Caco-2 (cell line): Measurements from ENCODE around the gene FABP3. TPM values are rescaled to one million over a fixed set of nuclear protein-coding genes. Genes with fewer than 3 reads are reported as not detected.

Experiments
- BruUV-seq: library from RNA; stranded (reverse); fragments of 400-500 nt; replicated peaks from 2 replicates; lab custom pipeline; 2021; lab: Mats Ljungman, UMichigan
- CTCF ChIA-PET: fragments of 300-600 bp; sonication (Branson Sonifier 250); formaldehyde crosslinking; loops from one replicate; lab custom pipeline; 2022; ENCODE audit warnings: antibody characterized with exemption; lab: Charles Lee
- POLR2A ChIA-PET: fragments of 300-600 bp; sonication (Branson Sonifier 250); formaldehyde crosslinking; loops from one replicate; lab custom pipeline; 2022; ENCODE audit warnings: antibody characterized with exemption; lab: Charles Lee
- DNase-seq, 2 experiments: peaks; one replicate each; pipeline versions ENCODE4 v3.0.0 to v3.0.0-alpha.2; 2020 to 2022
- H3K27me3 ChIP-seq: replicated peaks from 2 replicates; pipeline ENCODE4 v1.6.0; 2011; ENCODE audit warnings: low read length; ENCODE audit not compliant: control insufficient read depth, insufficient read depth
- H3K36me3 ChIP-seq: 2 replicates; pipeline ENCODE4 v1.5.1; 2011; ENCODE audit warnings: low read length; ENCODE audit not compliant: control insufficient read depth, insufficient read depth
- H3K4me1 ChIP-seq: fragments of 250-450 bp; sonication (Bioruptor Pico); 2 replicates; pipeline ENCODE4 v1.5.1; 2020; ENCODE audit warnings: mild to moderate bottlenecking
- H3K4me3 ChIP-seq: 2 replicates; pipeline ENCODE4 v1.5.1; 2011; ENCODE audit warnings: low read depth, mild to moderate bottlenecking, control low read depth, low read length
- H3K9me3 ChIP-seq: fragments of 250-450 bp; sonication (Bioruptor Pico); 2 replicates; pipeline ENCODE4 v1.5.1; 2020; ENCODE audit warnings: mild to moderate bottlenecking, moderate library complexity
- H3K27ac Mint-ChIP-seq: one replicate; pipeline ENCODE4 v1.8.0; 2022; ENCODE audit warnings: mixed read lengths; ENCODE audit not compliant: unreplicated experiment
- H3K27me3 Mint-ChIP-seq: one replicate; pipeline ENCODE4 v1.8.0; 2022; ENCODE audit warnings: mixed read lengths; ENCODE audit not compliant: insufficient read depth, unreplicated experiment
- H3K36me3 Mint-ChIP-seq: one replicate; pipeline ENCODE4 v1.8.0; 2022; ENCODE audit warnings: mild to moderate bottlenecking, mixed read lengths; ENCODE audit not compliant: insufficient read depth, unreplicated experiment
- H3K4me1 Mint-ChIP-seq: one replicate; pipeline ENCODE4 v1.8.0; 2022; ENCODE audit warnings: low read depth, mixed read lengths; ENCODE audit not compliant: unreplicated experiment
- H3K4me3 Mint-ChIP-seq: one replicate; pipeline ENCODE4 v1.8.0; 2022; ENCODE audit warnings: mild to moderate bottlenecking, moderate library complexity, mixed read lengths; ENCODE audit not compliant: unreplicated experiment
- H3K9me3 Mint-ChIP-seq: one replicate; pipeline ENCODE4 v1.8.0; 2022; ENCODE audit warnings: mixed read lengths; ENCODE audit not compliant: unreplicated experiment
- intact Hi-C: fragments of 100-400 bp; cut with micrococcal nuclease; formaldehyde crosslinking; loops from one replicate; pipeline ENCODE4 v1.10.0; 2022; ENCODE audit not compliant: unreplicated experiment
- total RNA-seq: library from RNA; stranded (reverse); gene quantifications from 2 replicates; pipeline ENCODE4 v1.2.3, GENCODE V29; 2022
- TF ChIP-seq, protein P1 (sequence below), 2 experiments: fragments of 200-600 bp in 1 of 2; IDR thresholded peaks; 1 replicate in 1 of 2; 2 replicates in 1 of 2; pipeline versions ENCODE4 v1.5.1 to v1.8.0; 2011 to 2022; ENCODE audit warnings: antibody characterized with exemption in 1 of 2, control low read depth in 1 of 2, inconsistent platforms in 1 of 2, low read depth in 1 of 2, low read length in 1 of 2, mild to moderate bottlenecking in 1 of 2, moderate library complexity in 1 of 2; ENCODE audit not compliant: insufficient read depth in 1 of 2, severe bottlenecking in 1 of 2, unreplicated experiment in 1 of 2

FABP3 gene
- total RNA-seq, 1 experiment from 2014 or later, result 12.1 TPM

DNA sequence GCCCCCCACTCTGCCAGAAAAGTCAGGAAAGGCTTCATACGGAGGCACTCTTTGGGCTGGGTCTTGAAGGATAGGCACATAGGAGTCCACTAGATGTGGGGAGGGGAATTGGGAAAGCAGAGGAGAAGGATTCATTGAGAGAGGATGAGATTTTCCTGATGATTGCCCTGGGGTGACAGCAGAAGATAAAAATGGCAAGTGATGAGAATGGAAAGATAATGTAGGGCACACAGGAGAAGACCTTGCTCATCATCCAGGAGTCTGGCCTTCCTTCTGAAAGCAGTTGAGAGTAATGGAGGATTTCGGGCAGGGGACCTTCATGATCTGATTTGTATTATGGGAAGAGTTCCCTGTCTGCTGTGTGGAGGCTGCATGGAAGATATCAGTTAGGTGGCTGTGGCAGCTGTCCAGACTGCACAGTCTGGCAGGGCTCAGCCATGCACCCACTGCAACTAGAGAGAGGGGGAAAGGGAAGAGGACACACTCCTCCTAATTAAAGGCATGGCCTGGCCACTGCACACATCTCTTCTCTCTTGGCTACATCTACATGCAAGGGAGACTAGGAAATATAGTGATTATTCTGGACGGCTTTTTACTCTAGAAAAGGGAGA is 9.6 kb upstream of the FABP3 start:
- no peak overlapping the region for H3K27ac Mint-ChIP-seq

DNA sequence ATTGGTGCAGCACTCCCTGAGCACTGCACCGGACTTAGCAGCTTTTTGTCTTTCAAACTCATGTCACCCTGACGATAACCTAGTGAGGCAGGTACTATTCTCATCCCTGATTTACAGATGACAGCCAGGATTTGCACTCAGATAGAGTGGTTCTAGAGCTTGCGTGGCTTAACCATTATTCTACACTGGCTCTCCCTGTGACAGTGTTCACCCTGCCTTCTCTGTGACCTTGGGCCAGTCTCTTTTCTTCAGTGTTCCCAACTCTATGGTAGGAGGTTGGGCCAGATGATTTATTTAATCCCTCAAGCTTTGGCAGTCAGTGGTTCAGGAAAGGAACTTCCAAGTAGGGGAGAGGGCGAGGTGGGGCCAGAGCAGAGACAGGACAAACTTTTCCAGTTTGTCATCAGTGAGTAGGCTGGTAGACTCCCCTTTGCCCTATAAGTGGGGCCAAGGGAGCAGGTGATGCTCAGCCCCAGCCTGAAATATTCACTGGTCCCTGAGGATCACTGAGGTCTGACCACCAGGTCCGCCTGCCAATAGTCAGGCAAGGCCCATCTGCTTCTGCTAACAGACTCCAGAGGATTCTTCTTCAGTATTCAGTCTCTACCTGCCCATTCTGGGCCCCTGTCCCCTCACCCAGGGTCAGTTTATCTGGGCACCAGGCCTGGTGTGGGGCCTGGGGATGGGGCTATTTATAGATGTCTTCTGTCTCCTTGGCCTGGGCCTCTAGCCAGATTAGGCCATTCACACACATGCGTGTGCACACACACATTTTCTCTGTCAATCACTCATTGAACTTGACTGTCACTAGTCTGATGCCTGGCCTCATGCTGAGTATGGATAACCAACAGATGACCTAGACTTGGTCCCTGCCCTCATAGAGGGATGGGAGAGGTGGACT is 8.8 kb upstream of the FABP3 start:
- no TSS peak for BruUV-seq

More for the DNA sequence above, 9.6 kb upstream of the FABP3 start:
- Histone ChIP-seq H3K27me3 (no peaks in the 10 kb centered on the region), H3K36me3 (no peaks in the 10 kb centered on the region), H3K4me1 (peaks cover 2% of the 10 kb centered on the region; the same call in 1 of the 2 replicates), H3K9me3 (no peaks in the 10 kb centered on the region), H3K4me3 (no peak overlapping the region)
- CTCF ChIA-PET, result no interaction called here
- TF ChIP-seq, protein P1, sequence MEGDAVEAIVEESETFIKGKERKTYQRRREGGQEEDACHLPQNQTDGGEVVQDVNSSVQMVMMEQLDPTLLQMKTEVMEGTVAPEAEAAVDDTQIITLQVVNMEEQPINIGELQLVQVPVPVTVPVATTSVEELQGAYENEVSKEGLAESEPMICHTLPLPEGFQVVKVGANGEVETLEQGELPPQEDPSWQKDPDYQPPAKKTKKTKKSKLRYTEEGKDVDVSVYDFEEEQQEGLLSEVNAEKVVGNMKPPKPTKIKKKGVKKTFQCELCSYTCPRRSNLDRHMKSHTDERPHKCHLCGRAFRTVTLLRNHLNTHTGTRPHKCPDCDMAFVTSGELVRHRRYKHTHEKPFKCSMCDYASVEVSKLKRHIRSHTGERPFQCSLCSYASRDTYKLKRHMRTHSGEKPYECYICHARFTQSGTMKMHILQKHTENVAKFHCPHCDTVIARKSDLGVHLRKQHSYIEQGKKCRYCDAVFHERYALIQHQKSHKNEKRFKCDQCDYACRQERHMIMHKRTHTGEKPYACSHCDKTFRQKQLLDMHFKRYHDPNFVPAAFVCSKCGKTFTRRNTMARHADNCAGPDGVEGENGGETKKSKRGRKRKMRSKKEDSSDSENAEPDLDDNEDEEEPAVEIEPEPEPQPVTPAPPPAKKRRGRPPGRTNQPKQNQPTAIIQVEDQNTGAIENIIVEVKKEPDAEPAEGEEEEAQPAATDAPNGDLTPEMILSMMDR (IDR thresholded peaks at IDR 0.05; ENCODE audit: insufficient read depth in 1 of 2, low read depth in 1 of 2, low read length in 1 of 2, severe bottlenecking in 1 of 2, unreplicated experiment in 1 of 2), result no peak
- no peaks in the 10 kb centered on the region for H3K9me3 Mint-ChIP-seq
- no peak overlapping the region for H3K4me3 Mint-ChIP-seq
- peaks cover 5% of the 10 kb centered on the region for H3K4me1 Mint-ChIP-seq
- DNase-seq, result no peak
- no peaks in the 10 kb centered on the region for H3K27me3 Mint-ChIP-seq
- peaks cover 6% of the 10 kb centered on the region for H3K36me3 Mint-ChIP-seq
- POLR2A ChIA-PET, result no interaction called here
- BruUV-seq, result no TSS peak
- intact Hi-C loops, result no loop called here

DNA sequence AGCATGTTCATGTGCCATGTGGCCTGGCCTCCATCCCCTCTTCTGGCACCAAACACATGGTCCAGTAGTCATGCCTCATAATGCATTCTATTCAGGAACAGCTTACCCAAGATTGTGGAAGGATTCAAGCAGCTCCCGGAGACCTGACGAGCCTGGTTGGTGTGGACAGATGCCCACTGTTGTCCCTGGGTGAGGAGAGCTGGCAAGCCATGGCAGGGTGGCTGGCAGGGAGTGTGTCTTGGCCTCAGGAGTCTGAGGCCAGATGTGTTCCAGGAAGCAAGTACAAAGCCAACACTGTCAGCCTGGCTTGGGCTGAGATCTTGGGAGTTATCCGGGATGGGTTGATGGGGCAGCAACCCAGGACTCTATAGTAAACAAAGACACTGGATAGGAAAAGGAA is 7.3 kb upstream of the FABP3 start:
- Mint-ChIP-seq H3K36me3 (peaks cover 6% of the 10 kb centered on the region), H3K27ac (peak overlapping the region; percentile 58), H3K27me3 (no peaks in the 10 kb centered on the region), H3K9me3 (no peaks in the 10 kb centered on the region), H3K4me1 (peaks cover 5% of the 10 kb centered on the region), H3K4me3 (no peak overlapping the region)
- TF ChIP-seq, protein P1 (IDR thresholded peaks at IDR 0.05; ENCODE audit: insufficient read depth in 1 of 2, low read depth in 1 of 2, low read length in 1 of 2, severe bottlenecking in 1 of 2, unreplicated experiment in 1 of 2), result no peak
- Histone ChIP-seq H3K36me3 (no peaks in the 10 kb centered on the region), H3K4me1 (peaks cover 4% of the 10 kb centered on the region; the same call in 1 of the 2 replicates), H3K27me3 (no peaks in the 10 kb centered on the region), H3K9me3 (no peaks in the 10 kb centered on the region), H3K4me3 (no peak overlapping the region)
- BruUV-seq, result no TSS peak
- intact Hi-C loops, result no loop called here
- DNase-seq, result no peak
- ChIA-PET POLR2A (no interaction called here), CTCF (no interaction called here)

More for the DNA sequence above, 8.8 kb upstream of the FABP3 start:
- DNase-seq, result no peak
- intact Hi-C loops, result no loop called here
- TF ChIP-seq, protein P1 (IDR thresholded peaks at IDR 0.05; ENCODE audit: insufficient read depth in 1 of 2, low read depth in 1 of 2, low read length in 1 of 2, severe bottlenecking in 1 of 2, unreplicated experiment in 1 of 2), result no peak
- Mint-ChIP-seq H3K36me3 (peaks cover 6% of the 10 kb centered on the region), H3K4me1 (peaks cover 5% of the 10 kb centered on the region), H3K4me3 (no peak overlapping the region), H3K27ac (no peak overlapping the region), H3K27me3 (no peaks in the 10 kb centered on the region), H3K9me3 (no peaks in the 10 kb centered on the region)
- no peak overlapping the region for H3K4me3 ChIP-seq
- no peaks in the 10 kb centered on the region for H3K36me3 ChIP-seq
- CTCF ChIA-PET, result no interaction called here
- H3K27me3 ChIP-seq, result no peaks in the 10 kb centered on the region
- H3K4me1 ChIP-seq, result peaks cover 4% of the 10 kb centered on the region; the same call in 1 of the 2 replicates
- POLR2A ChIA-PET, result no interaction called here
- H3K9me3 ChIP-seq, result no peaks in the 10 kb centered on the region
